ENCODE measurements around the gene TRMT10A. TPM values are rescaled to one million over a fixed set of nuclear protein-coding genes. Genes with fewer than 3 reads are reported as not detected.

The TRMT10A gene
- total RNA-seq, 1 donor from 2014 or later, result 7.4 TPM

- H3K4me3 Mint-ChIP-seq, result no peak overlapping the region
- H3K4me1 Mint-ChIP-seq (ENCODE audit: unreplicated experiment), result no peaks in the 10 kb centered on the region
- DNase-seq (ENCODE audit: extremely low spot score, unreplicated experiment), result no peak
- peaks cover 8% of the 10 kb centered on the region for H3K27me3 Mint-ChIP-seq
- H3K36me3 Mint-ChIP-seq, result no peaks in the 10 kb centered on the region
- TF ChIP-seq CTCF (conservative IDR thresholded peaks at IDR 0.05), result no peak
- H3K27ac Mint-ChIP-seq, result no peak overlapping the region
- H3K9me3 Mint-ChIP-seq, result no peaks in the 10 kb centered on the region
These were observed 33.9 kb downstream of the TRMT10A start for GRCh38 chr4:99529956-99530355.

- no peak for DNase-seq (ENCODE audit: extremely low spot score, unreplicated experiment)
- H3K27ac Mint-ChIP-seq, result no peak overlapping the region
- H3K9me3 Mint-ChIP-seq, result no peaks in the 10 kb centered on the region
- no peak overlapping the region for H3K4me3 Mint-ChIP-seq
- no peaks in the 10 kb centered on the region for H3K36me3 Mint-ChIP-seq
- H3K27me3 Mint-ChIP-seq, result peaks cover 8% of the 10 kb centered on the region
- no peaks in the 10 kb centered on the region for H3K4me1 Mint-ChIP-seq (ENCODE audit: unreplicated experiment)
- TF ChIP-seq CTCF (conservative IDR thresholded peaks at IDR 0.05), result no peak
These were observed 34.6 kb downstream of the TRMT10A start for GRCh38 chr4:99529228-99529627.

- Mint-ChIP-seq H3K27me3 (peaks cover 10% of the 10 kb centered on the region), H3K4me3 (no peak overlapping the region), H3K9me3 (no peaks in the 10 kb centered on the region), H3K27ac (no peak overlapping the region), H3K36me3 (no peaks in the 10 kb centered on the region), H3K4me1 (ENCODE audit: unreplicated experiment) (no peaks in the 10 kb centered on the region)
- no peak for DNase-seq (ENCODE audit: extremely low spot score, unreplicated experiment)
- no peak for TF ChIP-seq CTCF (conservative IDR thresholded peaks at IDR 0.05)
These were observed 45.1 kb downstream of the TRMT10A start for GRCh38 chr4:99518601-99519295.

GRCh38 chr4:99510721-99511120 lies 53.1 kb downstream of the TRMT10A start, which contains the start of gene C4orf17:
TSS of gene C4orf17 (plus strand) at chr4:99511021. CDS start at chr4:99513082, 2,061 bp downstream.
- no peaks in the 10 kb centered on the region for H3K36me3 Mint-ChIP-seq
- no peak for DNase-seq (ENCODE audit: extremely low spot score, unreplicated experiment)
- no peak within 1 kb of the TSS for H3K27ac Mint-ChIP-seq
- H3K9me3 Mint-ChIP-seq, result no peaks in the 10 kb centered on the region
- peaks cover 7% of the 10 kb centered on the region for H3K27me3 Mint-ChIP-seq
- H3K4me3 Mint-ChIP-seq, result no peak within 1 kb of the TSS
- no peak for TF ChIP-seq CTCF (conservative IDR thresholded peaks at IDR 0.05)
- H3K4me1 Mint-ChIP-seq (ENCODE audit: unreplicated experiment), result no peaks in the 10 kb centered on the region

- Mint-ChIP-seq H3K27me3 (peaks cover 4% of the 10 kb centered on the region), H3K27ac (no peak overlapping the region), H3K9me3 (no peaks in the 10 kb centered on the region), H3K4me3 (no peak overlapping the region), H3K4me1 (ENCODE audit: unreplicated experiment) (no peaks in the 10 kb centered on the region), H3K36me3 (no peaks in the 10 kb centered on the region)
- TF ChIP-seq CTCF (conservative IDR thresholded peaks at IDR 0.05), result no peak
- DNase-seq (ENCODE audit: extremely low spot score, unreplicated experiment), result no peak
These were observed 56.1 kb downstream of the TRMT10A start for GRCh38 chr4:99507762-99508161.
